Activated naive CD8-positive, alpha-beta T cell treated with anti-CD3 and anti-CD28 coated beads, Interleukin-2, amount 50 U/mL, for 16 hours (primary cell): ENCODE results near the gene GPR62.
"Not testable (repeated sequence)": the region's sequence is repeated elsewhere in the genome, so short reads cannot be mapped to it uniquely, and the experiment has no call there.

Experiments used
- DNase-seq: peaks from one replicate; pipeline ENCODE4 v3.0.0-alpha.2; 2020; ENCODE audit warnings: low read depth, low spot score

Gene GPR62, protein sequence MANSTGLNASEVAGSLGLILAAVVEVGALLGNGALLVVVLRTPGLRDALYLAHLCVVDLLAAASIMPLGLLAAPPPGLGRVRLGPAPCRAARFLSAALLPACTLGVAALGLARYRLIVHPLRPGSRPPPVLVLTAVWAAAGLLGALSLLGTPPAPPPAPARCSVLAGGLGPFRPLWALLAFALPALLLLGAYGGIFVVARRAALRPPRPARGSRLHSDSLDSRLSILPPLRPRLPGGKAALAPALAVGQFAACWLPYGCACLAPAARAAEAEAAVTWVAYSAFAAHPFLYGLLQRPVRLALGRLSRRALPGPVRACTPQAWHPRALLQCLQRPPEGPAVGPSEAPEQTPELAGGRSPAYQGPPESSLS

DNA sequence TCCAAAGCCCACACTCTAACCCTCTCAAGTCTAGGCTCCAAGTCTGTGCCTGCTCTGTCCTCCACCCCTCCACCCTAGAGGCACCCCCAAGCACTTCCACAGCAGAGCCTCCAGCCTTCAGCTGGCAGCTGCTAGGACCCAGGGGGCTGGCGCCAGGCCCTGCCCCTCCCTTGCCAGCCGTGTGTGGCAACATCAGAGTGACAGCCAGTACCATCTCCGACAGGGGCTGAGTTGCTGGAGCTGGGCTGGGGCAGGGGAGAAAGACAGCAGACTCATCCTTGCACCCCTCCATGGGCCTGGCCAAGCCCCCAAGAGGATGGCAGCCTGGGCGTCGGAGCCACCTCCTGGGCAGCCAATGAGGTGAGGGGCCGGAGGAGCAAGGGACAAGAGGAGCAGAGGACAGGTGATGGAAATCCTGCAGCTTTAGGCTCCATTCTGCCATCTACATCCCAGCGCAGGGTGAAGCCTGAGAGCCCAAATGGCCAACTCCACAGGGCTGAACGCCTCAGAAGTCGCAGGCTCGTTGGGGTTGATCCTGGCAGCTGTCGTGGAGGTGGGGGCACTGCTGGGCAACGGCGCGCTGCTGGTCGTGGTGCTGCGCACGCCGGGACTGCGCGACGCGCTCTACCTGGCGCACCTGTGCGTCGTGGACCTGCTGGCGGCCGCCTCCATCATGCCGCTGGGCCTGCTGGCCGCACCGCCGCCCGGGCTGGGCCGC lies at the start of gene GPR62:
Gene GPR62 (plus strand): TSS at position 207 of the 718 bp plus-strand sequence. CDS start 272 bp downstream, at position 479.
- DNase-seq, result no peak

- DNase-seq, result no peak
These were observed 47.2 kb upstream of the GPR62 start for GRCh38 chr3:51908026-51908425.

GRCh38 chr3:51916418-51916817 lies 38.8 kb upstream of the GPR62 start:
- DNase-seq, result no peak

GRCh38 chr3:51921081-51921578 lies 34.1 kb upstream of the GPR62 start:
- no peak for DNase-seq

DNA sequence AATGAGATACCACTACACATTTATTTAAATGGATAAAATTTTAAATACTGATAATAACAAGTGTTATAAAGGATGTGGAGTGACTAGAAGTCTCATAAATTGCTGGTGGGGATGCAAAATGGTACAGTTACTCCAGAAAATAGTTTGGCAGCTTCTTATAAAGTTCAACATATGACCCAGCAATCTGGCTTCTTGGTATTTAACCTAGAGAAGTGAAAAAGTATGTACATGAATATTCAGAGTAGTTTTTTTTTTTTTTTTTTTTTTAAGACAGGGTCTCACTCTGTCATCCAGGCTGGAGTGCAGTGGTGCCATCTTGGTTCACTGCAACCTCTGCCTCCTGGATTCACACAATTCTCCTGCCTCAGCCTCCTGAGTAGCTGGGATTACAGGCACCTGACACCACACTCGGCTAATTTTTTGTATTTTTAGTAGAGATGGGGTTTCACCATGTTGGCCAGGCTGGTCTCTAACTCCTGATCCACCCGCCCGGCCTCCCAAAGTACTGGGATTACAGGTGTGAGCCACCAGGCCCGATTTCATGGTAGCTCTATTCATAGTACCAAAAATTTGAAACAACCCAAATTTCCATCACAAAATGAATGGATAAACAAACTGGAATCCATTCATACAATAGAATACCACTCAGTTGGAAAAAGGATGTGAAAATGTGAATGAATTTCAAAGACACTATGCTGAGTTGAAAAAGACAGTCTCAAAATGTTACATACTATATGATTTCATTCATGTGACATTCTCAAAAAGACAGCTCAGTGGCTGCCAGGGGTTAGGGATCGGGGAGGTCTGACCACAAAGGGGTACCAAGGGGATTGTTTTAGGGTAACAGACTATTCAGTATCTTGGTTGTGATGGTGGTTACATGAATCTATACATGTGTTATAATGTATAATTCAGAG lies 27.9 kb upstream of the GPR62 start:
- no peak for DNase-seq

GRCh38 chr3:51928438-51928837 lies 26.7 kb upstream of the GPR62 start:
- no peak for DNase-seq

GRCh38 chr3:51928981-51929380 lies 26.2 kb upstream of the GPR62 start:
- not testable (repeated sequence) for DNase-seq

GRCh38 chr3:51929420-51930003 lies 25.7 kb upstream of the GPR62 start:
- no peak for DNase-seq

DNA sequence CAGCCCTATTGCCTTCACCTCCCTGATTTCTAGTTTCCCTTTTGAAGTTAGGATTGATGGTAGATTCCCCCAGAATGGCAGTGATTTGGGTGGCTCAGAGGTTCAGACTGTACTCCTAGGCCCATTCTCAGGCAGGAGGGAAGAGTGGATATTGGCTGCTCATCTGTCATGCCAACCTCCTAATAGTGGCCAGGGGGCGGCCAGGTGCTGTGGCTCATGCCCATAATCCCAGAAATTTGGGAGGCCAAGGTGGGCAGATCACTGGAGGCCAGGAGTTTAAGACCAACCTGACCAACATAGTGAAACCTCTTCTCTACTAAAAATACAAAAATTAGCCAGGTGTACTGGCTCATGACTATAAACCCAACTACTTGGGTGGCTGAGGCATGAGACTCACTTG lies 24.7 kb upstream of the GPR62 start:
- DNase-seq, result no peak

GRCh38 chr3:51931756-51932155 lies 23.4 kb upstream of the GPR62 start:
- DNase-seq, result no peak

DNA sequence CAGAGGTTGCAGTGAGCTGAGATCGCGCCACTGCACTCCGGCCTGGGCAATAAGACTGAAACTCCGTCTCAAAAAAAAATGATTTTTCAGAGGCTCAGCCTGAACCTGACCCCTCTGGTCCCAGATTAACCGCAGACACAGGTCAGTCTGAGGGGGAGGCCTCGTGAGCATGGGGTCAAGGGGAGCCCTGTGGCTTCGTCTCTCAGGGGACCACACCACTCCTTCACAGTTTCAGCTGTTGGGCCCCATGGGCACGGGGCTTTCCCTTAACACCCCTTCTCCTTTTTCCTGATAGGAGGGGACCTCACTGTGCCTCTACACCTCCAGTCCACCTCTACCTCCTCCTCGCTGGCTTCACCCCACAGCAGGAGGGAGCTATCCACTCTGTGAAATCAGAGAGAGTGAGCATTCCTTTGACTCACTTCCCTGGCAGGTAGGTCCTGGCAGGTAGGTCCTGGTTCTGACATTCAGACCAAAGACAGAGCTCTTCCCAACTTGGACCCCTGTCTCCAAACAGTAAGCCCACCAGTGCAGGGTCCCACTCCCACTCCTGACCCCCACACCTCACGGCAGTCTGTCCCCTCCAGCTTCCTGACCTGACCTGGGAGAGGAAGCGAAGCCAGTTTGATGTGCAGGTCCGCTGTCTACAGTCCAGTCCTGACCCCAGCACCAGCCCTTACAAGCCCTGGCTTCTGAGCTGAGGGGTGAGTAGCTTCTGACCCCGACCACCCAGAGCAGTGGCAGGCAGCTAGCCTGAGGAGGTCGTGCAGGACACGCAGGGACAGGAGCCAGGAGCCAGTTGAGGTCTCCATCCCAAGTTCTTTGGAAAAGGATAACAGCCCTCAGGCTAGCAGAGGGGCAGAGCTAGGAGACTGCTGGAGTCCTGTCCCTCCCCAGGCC lies 22.5 kb upstream of the GPR62 start:
- DNase-seq, result no peak

GRCh38 chr3:51933471-51934138 lies 21.6 kb upstream of the GPR62 start:
- DNase-seq, result no peak

GRCh38 chr3:51934139-51934850 lies 20.9 kb upstream of the GPR62 start:
- DNase-seq, result no peak

DNA sequence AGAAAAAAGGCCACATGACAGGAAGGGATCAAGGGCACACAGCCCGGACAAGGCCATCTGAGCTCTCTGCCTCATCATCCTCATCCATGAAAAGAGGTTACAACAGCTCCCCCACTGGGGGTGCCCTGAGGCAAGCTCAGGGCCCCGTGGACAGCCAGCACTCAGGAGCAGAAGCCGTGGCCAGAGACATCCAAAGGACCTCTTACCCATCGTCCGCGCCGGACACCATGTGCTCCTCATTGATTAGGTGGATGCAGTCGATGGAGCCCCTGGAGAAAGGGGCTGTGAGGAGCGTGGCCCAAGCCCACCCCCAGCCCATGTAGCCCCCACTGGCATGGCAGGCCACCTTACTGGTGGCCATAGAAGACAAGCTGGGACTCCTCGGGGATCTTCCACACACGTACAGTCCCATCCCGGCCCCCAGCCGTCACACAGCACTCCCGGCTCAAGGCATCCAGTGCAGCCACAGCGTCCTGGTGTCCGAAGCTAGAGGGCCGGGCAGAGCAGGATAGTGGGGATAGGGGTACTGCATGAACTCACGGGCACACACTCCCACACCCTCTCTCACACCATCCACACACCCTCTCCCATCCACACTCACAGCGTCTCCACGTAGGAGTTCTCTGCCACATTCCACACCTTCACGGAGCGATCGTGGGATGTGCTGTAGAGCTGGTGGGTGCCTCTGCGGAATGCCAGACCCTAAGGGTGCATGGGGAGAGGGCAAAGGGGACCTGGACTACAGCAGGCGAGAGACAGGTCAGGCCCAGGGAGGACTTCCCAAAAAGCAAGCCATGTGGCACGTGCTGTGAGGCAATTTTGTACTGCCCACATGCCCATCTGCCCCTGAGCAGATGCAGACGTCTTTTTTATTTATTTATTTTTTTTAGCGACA lies 19.9 kb upstream of the GPR62 start:
- DNase-seq, result no peak

GRCh38 chr3:51935886-51936755 lies 19.1 kb upstream of the GPR62 start:
- no peak for DNase-seq

DNA sequence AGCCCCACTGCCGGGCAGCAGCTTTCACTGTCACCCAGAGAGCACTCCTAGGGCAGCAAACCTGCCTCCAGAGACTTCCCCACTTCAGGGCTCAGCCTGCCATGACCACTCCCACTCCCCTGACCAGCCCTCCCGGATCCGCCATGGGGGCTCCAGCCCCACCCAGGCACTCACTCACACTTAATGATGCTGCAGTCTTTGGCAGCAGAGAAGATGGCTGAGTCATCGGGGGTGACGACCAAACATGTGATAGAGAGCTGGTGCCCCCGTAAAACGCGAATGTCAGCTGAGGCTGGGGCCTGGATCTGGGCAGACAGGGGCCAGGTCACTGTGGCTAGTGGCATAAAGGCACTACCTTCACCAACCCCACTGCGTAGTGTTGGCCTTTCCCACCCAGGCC lies 18.2 kb upstream of the GPR62 start:
- DNase-seq, result no peak
